ENCODE data around the gene RHOBTB3.

DNA sequence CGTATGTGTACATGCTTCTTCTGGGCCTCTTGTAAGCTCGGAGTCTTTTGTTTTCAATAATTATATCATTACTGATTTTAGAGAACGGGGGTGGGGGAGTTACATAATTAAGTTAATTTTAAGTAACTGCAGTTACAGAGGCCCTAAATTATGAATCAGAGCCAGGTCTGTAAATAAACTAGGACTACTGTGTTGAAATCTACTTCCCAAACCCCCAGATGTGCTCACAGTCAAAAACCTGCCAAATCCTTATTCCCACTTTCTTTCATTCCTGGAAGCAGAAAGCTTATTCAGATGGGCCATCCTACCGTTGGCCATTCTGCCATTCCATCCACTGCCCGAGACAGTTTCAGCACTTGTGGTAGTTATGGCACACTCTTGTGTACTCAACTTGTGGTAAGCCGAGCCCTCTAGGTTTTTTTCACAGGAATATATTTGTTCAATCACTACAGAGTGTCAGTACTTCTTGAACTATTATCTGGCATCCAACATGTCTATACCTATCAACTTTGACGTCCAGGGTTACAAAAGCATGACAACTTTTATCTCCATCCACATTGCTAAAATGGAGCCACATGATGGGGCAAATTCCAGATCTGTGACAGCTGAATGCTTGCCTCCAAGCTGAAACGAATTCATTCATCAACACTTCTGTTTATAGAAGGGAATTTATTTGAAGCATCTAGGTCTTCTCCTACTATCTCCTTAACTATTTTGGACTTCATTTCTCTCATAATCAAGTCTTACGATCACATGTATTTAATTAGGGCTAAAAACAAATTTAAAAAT, 53.6 kb downstream of the RHOBTB3 start:
- TF ChIP-seq, protein P1, sequence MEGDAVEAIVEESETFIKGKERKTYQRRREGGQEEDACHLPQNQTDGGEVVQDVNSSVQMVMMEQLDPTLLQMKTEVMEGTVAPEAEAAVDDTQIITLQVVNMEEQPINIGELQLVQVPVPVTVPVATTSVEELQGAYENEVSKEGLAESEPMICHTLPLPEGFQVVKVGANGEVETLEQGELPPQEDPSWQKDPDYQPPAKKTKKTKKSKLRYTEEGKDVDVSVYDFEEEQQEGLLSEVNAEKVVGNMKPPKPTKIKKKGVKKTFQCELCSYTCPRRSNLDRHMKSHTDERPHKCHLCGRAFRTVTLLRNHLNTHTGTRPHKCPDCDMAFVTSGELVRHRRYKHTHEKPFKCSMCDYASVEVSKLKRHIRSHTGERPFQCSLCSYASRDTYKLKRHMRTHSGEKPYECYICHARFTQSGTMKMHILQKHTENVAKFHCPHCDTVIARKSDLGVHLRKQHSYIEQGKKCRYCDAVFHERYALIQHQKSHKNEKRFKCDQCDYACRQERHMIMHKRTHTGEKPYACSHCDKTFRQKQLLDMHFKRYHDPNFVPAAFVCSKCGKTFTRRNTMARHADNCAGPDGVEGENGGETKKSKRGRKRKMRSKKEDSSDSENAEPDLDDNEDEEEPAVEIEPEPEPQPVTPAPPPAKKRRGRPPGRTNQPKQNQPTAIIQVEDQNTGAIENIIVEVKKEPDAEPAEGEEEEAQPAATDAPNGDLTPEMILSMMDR (IDR thresholded peaks at IDR 0.05) = no peak
- no peak for TF ChIP-seq POLR2A (IDR thresholded peaks at IDR 0.05)
